Ishikawa (cell line): ENCODE data around the gene ABHD1.

ENCODE experiments used
- CEBPB ChIP-seq: IDR thresholded peaks from 2 replicates; pipeline ENCODE4 v1.6.1; 2012
- CREB1 ChIP-seq: IDR thresholded peaks from 2 replicates; pipeline ENCODE4 v1.6.1; 2012; ENCODE audit warnings: low read depth
- EGR1 ChIP-seq: IDR thresholded peaks from 2 replicates; pipeline ENCODE4 v1.6.1; 2012
- EP300 ChIP-seq: IDR thresholded peaks from 2 replicates; pipeline ENCODE4 v1.6.1; 2012; ENCODE audit warnings: borderline replicate concordance
- FOXM1 ChIP-seq: IDR thresholded peaks from 2 replicates; pipeline ENCODE4 v1.6.1; 2012; ENCODE audit warnings: low read depth, borderline replicate concordance
- NFIC ChIP-seq: IDR thresholded peaks from 2 replicates; pipeline ENCODE4 v1.6.1; 2012
- RAD21 ChIP-seq: IDR thresholded peaks from 2 replicates; pipeline ENCODE4 v1.6.1; 2012; ENCODE audit warnings: low read depth
- REST ChIP-seq: IDR thresholded peaks from 2 replicates; pipeline ENCODE4 v1.6.1; 2012; ENCODE audit warnings: low read depth, mild to moderate bottlenecking
- TAF1 ChIP-seq: IDR thresholded peaks from 2 replicates; pipeline ENCODE4 v1.6.1; 2012; ENCODE audit warnings: low read depth, mild to moderate bottlenecking
- TCF12 ChIP-seq: IDR thresholded peaks from 2 replicates; pipeline ENCODE4 v1.6.1; 2012; ENCODE audit warnings: low read depth
- TEAD4 ChIP-seq: IDR thresholded peaks from 2 replicates; pipeline ENCODE4 v1.6.1; 2012
- USF1 ChIP-seq: IDR thresholded peaks from 2 replicates; pipeline ENCODE4 v1.6.1; 2012
- YY1 ChIP-seq: IDR thresholded peaks from 2 replicates; pipeline ENCODE4 v1.6.1; 2012; ENCODE audit warnings: low read depth
- ZBTB7A ChIP-seq: IDR thresholded peaks from 2 replicates; pipeline ENCODE4 v1.6.1; 2012; ENCODE audit warnings: low read depth
- TF ChIP-seq, protein P1 (sequence below): IDR thresholded peaks from 2 replicates; pipeline ENCODE4 v1.6.1; 2012

Gene ABHD1

GRCh38 chr2:27089111-27089954 lies 34.3 kb upstream of the ABHD1 start:
- TF ChIP-seq YY1 (no peak), TAF1 (no peak), EGR1 (no peak), ZBTB7A (no peak), CEBPB (no peak), TCF12 (no peak), TEAD4 (no peak), EP300 (no peak), REST (no peak), RAD21 (no peak)

DNA sequence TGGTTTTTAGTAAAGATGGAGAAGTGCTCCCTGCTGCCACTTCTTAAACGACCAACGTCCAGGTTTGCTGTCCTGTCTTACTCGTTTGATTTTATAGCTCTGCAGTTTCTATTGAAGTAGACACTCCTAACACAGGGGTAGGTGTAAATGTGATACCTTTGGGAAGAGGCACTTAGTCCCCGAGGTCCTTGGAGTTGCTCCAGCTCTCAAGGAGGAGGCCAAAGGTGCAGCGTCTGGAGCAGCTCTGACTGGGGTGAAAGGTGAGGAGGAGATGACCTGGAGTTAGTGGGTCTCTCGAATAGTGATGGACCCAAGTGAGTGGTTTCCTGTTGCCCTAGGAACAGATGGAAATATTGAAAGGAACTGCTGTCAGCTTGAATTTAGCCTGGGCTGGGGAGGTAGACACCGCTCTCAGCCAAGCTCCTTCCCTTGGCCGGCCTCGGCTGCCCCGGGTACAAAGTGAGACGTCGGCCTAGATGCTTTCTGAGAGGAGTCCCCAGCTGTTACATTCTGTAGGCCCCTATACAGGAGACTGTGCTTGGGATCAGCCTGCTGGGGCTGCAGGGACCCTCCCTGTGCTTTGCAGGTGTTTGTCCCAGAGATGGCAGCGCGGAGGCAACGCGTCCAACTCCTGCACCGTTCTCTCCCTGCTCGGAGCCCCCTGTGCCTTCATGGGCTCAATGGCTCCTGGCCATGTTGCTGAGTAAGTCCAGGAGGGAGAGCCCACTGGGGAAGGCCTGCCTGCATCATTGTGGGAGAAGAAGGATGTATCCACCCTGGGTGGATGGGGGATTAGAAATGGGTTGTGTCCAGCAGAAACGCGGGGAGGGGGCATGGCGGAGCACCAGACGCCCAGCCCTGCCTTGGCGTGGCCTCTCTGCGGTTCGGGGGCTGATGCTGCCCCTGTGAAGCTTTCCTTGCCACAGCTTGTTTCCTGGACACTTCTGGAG lies 31.6 kb upstream of the ABHD1 start:
- TF ChIP-seq TEAD4 (no peak), USF1 (no peak), YY1 (no peak), TCF12 (no peak), REST (no peak), CEBPB (no peak), NFIC (no peak), TAF1 (no peak), ZBTB7A (no peak), EGR1 (no peak), CREB1 (no peak), EP300 (no peak), FOXM1 (no peak), RAD21 (no peak)
- TF ChIP-seq, protein P1, sequence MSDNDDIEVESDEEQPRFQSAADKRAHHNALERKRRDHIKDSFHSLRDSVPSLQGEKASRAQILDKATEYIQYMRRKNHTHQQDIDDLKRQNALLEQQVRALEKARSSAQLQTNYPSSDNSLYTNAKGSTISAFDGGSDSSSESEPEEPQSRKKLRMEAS, result no peak

DNA sequence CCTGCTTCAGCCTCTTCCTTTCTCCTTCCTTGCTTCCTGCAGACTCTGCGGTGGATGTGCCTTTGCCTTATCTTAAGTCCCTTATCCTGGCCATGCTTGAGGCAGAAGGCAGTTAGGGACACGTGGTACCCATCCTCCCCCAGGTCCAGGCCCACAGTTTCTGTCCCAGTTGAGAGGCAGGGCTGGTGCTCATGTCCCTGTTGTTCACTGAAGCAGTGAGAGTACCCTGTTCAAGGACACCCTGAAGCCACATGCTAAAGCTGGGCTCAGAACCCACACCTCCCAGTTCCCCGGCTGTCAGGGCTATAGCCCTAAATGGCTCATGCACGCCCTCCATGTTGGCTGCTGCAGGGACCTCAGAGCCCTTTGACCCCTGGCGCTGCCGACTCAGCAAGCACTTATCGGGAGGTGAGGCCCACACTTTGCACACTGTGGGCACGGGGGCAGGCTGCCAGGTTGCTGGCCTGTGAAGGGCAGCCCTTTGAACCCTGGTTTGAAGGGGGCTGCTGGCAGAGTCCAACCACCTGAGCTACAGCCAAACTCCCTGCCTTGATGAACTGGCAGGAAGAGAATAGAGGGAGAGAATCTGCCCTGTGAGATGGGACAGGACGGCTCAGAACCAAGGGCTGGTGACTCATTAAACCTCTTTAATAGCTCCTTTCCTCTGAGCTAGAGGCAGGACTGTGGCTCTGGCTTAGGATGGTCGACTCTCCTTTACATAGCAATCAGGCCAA lies 30.8 kb upstream of the ABHD1 start:
- TF ChIP-seq EP300, result no peak
- TF ChIP-seq NFIC, result no peak
- no peak for TF ChIP-seq CEBPB
- no peak for TF ChIP-seq CREB1
- TF ChIP-seq EGR1, result no peak

- no peak for TF ChIP-seq YY1
- no peak for TF ChIP-seq ZBTB7A
- no peak for TF ChIP-seq EGR1
- TF ChIP-seq NFIC, result no peak
These were observed 29.9 kb upstream of the ABHD1 start for GRCh38 chr2:27093430-27094352.

- TF ChIP-seq, protein P1, result no peak
- TF ChIP-seq USF1 (no peak), FOXM1 (no peak), CREB1 (no peak), TAF1 (no peak), ZBTB7A (no peak), NFIC (no peak), TEAD4 (no peak), CEBPB (no peak), RAD21 (no peak), EP300 (no peak), TCF12 (no peak), YY1 (no peak), REST (no peak), EGR1 (no peak)
These were observed 29.1 kb upstream of the ABHD1 start for GRCh38 chr2:27094353-27094984.
